Middle frontal gyrus (tissue), 1 donor: ENCODE measurements around the gene AJM1.
"Not testable (repeated sequence)": the region's sequence is repeated elsewhere in the genome, so short reads cannot be mapped to it uniquely, and the experiment has no call there.

ENCODE experiments used
- DNase-seq: peaks from one replicate; pipeline ENCODE4 v3.0.0-alpha.2; 2015; ENCODE audit warnings: low spot score; ENCODE audit errors: extremely low spot score

The AJM1 gene

DNA sequence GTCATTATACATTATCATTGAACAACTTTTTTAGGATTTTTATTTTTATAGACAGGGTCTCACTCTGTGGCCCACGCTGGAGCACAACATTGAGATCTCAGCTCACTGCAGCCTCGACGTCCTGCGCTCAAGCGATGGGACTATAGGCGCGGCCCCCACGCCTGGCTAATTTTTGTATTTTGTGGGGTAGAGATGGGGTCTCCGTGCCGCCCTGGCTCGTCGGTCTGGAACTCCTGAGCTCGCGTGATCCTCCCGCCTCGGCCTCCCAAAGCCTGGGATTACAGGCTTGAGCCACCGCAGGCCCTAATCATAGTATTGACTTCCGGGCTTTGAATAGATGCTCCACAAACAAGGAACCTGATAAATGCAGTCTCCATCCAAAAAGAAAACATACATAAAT lies 25.2 kb downstream of the AJM1 start:
- no peak for DNase-seq

DNA sequence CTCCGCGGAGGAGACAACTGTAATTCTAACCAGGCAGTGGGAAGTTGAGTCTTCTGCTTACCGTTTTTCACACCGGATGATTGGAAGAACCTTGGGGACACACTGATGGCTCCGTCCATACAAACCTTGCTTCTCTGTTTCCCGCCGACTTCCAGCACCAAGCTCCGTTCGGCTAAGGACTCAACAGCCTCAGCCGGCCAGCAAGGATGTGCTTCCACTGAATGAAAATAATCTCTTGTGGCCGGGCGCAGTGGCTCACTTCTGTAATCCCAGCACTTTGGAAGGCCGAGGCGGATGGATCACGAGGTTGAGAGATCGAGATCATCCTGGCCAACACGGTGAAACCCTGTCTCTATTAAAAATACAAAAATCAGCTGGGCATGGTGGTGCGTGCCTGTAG lies 25.6 kb downstream of the AJM1 start:
- DNase-seq = no peak

DNA sequence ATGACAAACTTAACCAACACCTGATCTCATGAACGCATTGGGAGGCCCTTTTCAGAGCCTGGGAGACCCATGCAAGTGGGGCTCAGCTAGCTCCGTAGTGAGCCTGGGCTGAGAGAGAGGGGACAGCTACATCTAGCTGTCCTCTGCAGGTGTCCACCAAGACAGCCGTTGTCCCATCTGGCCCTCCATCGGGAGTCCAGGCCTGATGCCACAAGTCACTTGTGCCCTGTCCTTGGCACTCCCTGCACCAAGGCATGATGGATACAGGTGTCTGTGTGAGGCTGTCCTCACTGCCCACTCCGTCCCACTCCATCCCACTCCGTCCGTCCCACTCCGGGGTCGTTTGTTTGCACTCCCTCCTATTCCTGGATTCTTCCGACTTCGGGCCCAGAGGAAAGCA lies 26.4 kb downstream of the AJM1 start:
- DNase-seq = no peak

DNA sequence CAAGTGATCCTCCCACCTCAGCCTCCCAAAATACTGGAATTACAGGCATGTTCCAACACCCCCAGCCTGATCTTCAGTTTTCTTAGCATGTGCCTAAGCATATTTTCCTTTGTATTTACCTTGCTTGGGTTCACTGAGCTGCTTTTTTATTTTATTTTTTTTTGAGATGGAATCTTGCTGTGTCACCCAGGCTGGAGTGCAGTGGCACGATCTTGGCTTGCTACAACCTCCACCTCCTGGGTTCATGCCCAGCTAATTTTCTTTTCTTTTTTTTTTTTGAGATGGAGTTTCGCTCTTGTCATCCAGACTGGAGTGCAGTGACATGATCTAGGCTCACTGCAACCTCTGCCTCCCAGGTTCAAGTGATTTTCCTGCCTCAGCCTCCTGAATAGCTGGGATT lies 27.3 kb downstream of the AJM1 start:
- not testable (repeated sequence) for DNase-seq

DNA sequence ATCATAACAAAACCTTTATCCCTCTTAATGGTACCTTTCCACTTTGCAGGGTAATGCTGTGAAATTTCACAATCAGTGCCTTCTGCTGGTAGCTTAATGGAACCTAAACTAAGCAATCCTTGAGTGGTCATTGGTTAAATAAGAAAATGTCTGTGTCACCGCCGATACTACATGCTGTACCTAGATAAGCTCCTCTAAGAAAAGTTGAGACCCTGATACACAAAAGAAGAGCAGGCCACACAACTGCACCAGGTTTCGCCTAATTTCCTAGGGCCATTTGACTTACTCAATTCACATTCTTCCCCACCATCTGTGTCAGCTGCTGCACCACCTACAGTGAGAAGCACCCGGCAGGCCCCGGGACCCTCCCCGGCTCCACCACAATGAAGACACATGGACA lies 32.9 kb downstream of the AJM1 start:
- no peak for DNase-seq

DNA sequence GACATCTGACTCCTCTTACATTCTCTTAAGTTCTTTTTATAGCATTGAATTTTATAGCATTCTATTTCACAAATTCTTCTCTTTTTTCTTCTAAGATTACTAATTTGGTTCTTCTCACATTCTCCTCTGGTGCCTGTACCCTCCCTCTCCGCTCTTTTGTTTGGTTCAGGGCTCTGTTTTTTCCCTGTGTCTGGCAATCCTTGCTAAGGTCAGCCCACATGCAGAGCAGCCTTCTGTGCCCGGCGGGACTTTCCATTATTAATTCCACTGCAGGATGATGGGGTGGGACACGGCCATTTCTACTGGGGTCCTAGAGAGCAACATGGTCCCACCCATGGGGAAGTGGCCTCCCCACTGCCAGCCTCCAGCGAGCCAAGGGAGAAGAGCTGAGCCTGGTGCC lies 34.2 kb downstream of the AJM1 start:
- no peak for DNase-seq

DNA sequence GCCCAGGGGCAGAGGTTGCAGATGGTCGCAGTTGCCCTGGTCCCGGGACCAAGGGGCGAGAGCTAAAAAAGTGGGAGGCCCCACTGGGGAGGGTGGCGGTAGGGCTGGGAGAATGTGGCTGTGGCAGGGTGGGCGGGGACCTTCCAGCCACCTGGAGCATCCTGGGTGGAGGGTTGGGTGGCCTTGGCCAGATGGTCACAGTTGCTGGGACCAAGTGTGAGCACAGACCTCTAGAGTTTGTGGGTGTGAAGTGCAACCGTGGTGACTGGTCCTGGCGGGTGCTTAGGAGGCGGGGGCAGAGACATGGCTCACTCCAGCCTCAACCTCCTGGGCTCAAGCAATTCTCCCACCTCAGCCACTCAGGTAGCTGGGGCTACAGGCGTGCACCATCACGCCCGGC lies 38.4 kb downstream of the AJM1 start:
- no peak for DNase-seq

DNA sequence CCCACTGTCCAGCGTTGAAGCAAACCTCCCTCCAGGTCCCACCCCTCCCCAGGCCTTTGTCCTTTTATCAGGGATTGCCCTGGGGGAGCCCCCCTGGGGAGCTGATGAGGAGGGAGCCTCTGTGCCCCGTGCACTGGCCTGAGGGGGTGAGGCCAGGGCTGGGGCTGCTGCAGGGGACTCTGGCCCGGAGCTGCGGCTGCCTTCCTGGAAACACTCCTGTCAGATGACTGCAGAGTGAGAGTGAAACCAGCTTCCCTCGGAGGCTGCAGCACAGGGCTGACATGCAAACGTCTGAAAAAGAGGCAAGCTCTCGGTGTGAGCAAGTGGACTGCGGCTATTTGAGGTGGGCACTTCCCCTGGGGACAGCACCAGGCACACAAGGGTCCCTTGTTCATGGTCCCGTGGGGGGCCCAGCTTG lies 39.4 kb downstream of the AJM1 start:
- no peak for DNase-seq

DNA sequence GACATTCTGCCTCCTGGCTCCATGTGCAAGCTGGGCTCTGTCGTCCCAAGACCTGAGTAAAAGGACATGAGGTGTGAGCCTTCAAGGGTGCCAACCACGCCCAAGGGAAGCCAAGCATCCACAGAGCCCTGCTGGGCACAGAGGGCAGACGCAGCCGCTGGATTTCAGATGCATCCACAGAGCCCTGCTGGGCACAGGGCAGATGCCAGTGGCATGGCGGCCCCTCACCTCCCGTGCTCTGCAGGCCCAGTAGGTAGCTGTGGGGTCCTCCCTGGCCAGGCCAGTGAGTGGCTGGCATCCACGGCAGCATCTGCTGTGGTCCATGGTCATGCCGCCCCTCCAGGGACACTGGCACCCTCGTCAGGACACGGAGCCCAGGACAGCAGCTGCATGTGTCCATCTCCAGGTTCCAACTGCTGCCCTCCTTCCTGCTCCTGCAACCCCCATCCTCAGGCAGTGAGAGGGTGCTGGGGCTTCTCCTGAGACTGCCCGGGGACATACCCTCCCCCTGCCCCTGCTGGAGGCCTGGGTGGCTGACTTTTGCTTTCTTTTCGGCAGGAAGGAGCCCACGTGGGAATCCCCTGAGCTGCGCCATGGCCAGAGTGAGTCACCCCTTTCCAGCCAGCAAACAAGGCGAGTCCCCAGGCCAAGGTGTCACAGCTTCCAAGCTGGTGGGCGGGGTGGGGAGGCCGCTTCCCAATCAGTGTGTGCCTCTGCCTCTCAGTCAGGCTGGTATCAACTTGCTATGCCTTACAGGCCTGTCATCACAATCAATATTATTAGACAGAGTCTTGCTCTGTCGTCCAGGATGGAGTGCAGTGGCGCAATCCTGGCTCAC lies 40.0 kb downstream of the AJM1 start:
- DNase-seq = no peak

DNA sequence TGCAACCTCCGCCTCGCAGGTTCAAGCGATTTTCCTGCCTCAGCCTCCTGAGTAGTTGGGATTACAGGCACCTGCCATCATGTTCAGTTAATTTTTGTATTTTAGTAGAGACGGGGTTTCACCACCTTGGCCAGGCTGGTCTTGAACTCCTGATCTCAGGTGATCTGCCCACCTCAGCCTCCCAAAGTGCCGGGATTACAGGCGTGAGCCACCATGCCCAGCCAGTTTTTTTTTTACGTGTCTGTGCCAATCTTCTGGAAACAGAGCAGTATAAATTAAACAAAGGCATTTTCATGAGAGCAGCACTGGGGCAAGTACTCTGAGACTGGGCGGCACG lies 40.6 kb downstream of the AJM1 start:
- DNase-seq = not testable (repeated sequence)

DNA sequence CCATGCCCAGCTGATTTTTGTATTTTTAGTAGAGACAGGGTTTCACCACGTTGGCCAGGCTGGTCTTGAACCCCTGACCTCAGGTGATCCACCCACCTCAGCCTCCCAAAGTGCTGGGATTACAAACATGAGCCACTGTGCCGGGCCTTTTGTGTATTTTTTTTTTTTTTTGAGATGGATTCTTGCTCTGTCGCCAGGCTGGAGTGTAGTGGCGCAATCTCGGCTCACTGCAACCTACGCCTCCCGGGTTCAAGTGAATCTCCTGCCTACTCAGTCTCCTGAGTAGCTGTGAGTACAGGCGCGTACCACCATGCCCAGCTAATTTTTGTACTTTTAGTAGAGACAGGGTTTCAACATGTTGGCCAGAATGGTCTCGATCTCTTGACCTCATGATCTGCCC lies 41.4 kb downstream of the AJM1 start:
- not testable (repeated sequence) for DNase-seq

DNA sequence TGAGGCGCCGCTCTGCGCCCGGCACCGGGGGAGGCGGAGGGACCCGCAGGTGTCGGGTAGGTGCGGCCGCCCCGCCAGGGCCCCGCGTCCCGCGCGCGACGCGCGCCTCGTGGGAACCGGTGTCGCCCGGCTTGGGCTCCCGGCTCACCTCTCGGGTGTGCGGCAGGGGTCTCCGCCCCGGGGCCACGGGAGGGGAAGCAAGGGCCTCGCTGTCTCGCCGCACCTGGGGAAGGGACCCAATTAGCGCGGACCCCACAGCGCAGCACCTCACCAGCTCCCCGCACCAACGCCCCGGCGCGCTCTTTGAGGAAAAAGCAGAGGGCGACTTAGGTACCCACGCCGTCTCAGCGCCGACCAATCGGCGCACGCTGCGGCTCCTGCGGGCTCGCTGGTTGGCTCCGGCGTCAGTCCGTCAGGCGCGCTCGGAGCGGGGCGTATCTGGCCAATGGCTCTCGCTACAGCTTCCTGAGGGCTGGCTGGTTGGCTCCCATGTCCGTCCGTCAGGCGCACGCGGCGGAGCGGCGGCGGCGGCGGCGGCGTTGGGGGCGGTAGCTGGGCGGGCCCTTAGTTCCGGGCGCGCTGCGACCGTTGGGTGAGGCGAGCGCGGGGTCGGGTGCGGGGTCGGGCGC lies 43.8 kb downstream of the AJM1 start, which contains the start of gene TRAF2:
TSS of gene TRAF2 (plus strand) at position 567 of the 629 bp plus-strand sequence. CDS start 12,225 bp downstream, outside the sequence.
- peak; percentile 98 for DNase-seq

DNA sequence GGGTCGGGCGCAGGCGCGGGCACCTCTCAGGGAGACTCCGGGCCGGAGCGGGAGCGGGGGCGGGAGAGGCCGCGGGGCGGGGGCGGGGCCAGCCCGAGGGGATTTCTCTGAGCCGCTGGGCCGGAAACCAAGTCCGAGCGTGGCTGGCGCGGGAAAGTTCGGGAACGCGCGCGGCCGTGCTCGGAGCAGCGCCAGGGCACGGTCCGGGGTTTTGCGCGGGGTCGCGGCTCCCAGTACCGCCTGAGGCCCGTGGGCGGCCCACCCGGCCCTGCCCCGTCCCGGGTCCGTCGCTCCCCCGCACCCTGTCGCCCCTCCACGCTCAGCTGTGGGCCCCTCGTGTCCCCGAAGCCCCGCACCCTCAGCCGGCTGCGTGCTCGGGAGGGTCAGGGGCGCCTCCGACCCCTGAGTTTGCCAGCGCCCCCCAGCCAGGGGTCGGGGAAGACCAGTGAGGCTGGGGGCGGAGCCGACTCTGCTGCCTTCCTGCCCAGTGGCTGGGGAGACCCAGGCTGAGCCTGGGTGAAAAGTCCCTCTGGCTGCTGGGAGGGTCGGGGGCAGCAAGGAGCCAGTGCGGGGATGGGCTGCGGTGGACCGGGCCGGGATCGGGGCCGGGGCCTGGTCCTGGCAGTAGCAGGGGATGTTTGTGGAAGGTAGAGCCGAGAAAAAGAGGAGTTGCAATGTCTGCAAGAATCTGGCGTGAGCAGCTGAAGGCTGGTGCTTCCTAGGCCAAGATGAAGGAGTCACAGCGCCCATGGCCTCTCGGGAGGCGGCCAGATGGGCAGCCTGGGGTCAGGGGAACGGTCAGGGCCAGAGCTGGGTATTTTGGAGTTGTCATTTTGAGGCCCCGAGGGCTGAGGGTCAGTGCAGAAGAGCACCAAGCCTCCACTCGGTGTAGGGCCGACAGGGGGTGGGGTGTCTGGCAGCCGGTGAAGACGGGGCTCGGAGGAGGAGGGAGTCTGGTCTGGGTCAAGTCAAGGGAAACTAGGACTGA lies 44.6 kb downstream of the AJM1 start:
- DNase-seq = no peak

DNA sequence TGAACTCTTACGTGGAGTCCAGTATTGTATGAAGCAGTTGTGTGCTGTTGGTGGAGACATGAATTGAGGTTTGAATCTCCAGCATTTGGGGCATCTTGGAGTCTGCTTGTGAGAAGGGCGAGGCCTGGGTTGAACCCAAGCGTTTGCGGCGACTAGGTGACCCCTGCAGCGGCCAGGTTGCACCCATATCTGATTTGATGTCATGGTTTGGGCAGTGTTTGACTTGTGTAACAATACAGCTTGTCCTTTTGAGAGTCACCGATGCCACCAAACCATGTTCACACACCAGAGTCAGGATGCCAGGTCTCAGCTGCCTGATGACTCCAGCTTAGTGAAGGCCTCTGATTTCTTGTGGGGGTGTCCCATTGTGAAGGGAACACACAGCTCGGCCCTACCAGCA lies 46.2 kb downstream of the AJM1 start:
- DNase-seq = no peak

DNA sequence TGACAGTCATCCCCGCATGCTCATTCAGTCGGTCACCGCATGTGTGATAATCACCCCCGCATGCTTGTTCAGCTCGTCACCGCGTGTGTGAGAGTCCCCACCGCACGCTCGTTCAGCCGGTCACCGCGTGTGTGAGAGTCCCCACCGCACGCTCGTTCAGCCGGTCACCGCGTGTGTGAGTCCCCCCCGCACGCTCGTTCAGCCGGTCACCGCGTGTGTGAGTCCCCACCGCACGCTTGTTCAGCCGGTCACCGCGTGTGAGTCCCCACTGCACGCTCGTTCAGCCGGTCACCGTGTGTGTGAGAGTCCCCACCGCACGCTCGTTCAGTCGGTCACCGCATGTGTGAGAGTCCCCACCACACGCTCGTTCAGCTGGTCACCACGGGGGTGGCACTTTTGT lies 47.6 kb downstream of the AJM1 start:
- DNase-seq = no peak

DNA sequence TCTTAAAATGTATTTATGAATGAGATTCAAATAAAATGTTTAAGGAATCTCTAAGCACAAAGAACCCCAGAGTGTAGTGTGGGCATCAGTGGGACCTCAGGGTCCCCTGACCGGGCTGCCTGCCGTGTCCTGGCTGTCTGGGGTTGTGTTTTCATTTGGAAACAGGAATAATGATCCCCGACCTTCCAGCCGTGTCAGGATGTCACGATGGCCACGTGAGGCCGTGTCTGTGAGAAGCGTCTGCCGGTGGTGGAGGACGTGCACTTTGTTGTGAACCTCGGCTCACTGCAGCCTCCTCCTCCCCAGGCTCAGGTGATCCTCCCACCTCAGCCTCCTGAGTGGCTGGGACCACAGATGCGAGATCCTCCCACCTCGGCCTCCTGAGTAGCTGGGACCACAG lies 48.4 kb downstream of the AJM1 start:
- DNase-seq = no peak
